ENCODE results near the gene KRTAP4-1.

Gene KRTAP4-1

DNA sequence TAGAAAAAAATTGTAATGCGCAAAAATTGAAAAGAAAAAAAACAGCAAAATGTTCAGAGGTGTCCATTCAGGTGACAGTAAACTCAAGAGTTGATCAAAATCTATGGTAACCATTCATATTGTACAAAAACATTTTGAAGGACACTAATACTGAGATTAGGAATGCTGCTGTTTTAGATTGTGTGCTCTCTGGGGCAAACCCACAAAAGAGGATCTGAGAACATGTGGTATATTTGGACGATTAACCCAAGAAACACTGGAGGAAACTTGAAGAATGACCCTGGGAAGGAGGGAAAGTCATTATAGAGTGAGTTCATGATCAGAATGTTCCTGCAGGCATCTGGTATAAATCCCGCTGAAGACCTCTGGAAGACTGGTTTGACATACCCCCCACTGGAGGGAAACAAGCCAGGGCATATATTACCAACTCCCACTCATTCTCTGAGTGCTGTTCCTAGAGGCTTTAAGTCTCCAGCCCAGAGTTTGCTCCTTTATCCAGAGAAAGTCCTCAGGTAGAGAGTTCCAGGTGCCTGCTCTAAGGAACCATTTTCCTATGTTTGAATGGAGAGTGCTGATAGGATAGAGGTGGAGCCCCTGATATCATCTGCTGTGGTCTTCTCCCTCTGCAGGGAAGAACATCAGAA lies 7.8 kb downstream of the KRTAP4-1 start:
- Histone ChIP-seq H3K4me3 (ENCODE audit: severe bottlenecking) (no peak overlapping the region), H3K4me1 (ENCODE audit: insufficient read depth, poor library complexity, severe bottlenecking) (no peaks in the 10 kb centered on the region), H3K9me3 (ENCODE audit: severe bottlenecking) (no peaks in the 10 kb centered on the region), H3K27me3 (ENCODE audit: insufficient read depth, poor library complexity, severe bottlenecking) (no peaks in the 10 kb centered on the region), H3K36me3 (ENCODE audit: low read depth) (no peaks in the 10 kb centered on the region), H3K27ac (ENCODE audit: poor library complexity, severe bottlenecking) (no peak overlapping the region)
- ATAC-seq (ENCODE audit: low read depth) (no peak), DNase-seq (ENCODE audit: low spot score) (no peak)
- TF ChIP-seq CTCF (IDR thresholded peaks at IDR 0.05; ENCODE audit: poor library complexity, severe bottlenecking): no peak

GRCh38 chr17:41171886-41172285 lies 12.8 kb downstream of the KRTAP4-1 start:
- Histone ChIP-seq H3K4me1 (ENCODE audit: insufficient read depth, poor library complexity, severe bottlenecking) (no peaks in the 10 kb centered on the region), H3K4me3 (ENCODE audit: severe bottlenecking) (no peak overlapping the region)

DNA sequence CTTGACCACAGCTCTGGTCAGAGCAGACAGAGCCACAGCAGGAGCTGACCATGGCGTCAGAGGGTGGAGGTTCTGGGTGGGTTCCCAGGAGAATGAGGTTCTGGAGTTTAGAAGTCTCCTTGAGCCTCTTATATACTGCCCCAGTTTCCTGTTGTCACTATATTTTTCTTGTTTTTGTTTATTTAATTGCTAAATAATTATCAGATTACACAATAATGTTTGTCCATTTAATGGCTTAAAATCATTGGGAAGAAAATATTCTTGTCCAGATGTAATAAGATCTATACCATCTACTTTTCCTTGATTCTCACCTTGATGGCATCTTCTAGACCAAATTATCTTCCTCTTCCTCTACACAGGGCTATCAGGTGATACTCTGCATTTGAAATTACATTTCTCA lies 16.6 kb downstream of the KRTAP4-1 start, which contains the start of gene KRTAP4-3:
TSS of gene KRTAP4-3 (minus strand) at position 101 of the 400 bp plus-strand sequence. CDS start at position 52, 49 bp downstream.
- DNase-seq (ENCODE audit: low spot score) (no peak), ATAC-seq (ENCODE audit: low read depth) (no peak)
- Histone ChIP-seq H3K4me3 (ENCODE audit: severe bottlenecking) (no peak within 1 kb of the TSS), H3K27me3 (ENCODE audit: insufficient read depth, poor library complexity, severe bottlenecking) (no peaks in the 10 kb centered on the region), H3K27ac (ENCODE audit: poor library complexity, severe bottlenecking) (no peak within 1 kb of the TSS), H3K4me1 (ENCODE audit: insufficient read depth, poor library complexity, severe bottlenecking) (no peaks in the 10 kb centered on the region), H3K9me3 (ENCODE audit: severe bottlenecking) (no peaks in the 10 kb centered on the region), H3K36me3 (ENCODE audit: low read depth) (no peaks in the 10 kb centered on the region)
- no peak for TF ChIP-seq CTCF (IDR thresholded peaks at IDR 0.05; ENCODE audit: poor library complexity, severe bottlenecking)

More at GRCh38 chr17:41171886-41172285, 12.8 kb downstream of the KRTAP4-1 start:
- Histone ChIP-seq H3K9me3 (ENCODE audit: severe bottlenecking) (no peaks in the 10 kb centered on the region), H3K27me3 (ENCODE audit: insufficient read depth, poor library complexity, severe bottlenecking) (no peaks in the 10 kb centered on the region), H3K27ac (ENCODE audit: poor library complexity, severe bottlenecking) (no peak overlapping the region), H3K36me3 (ENCODE audit: low read depth) (no peaks in the 10 kb centered on the region)
- no peak for TF ChIP-seq CTCF (IDR thresholded peaks at IDR 0.05; ENCODE audit: poor library complexity, severe bottlenecking)
- ATAC-seq (ENCODE audit: low read depth): no peak
- no peak for DNase-seq (ENCODE audit: low spot score)

DNA sequence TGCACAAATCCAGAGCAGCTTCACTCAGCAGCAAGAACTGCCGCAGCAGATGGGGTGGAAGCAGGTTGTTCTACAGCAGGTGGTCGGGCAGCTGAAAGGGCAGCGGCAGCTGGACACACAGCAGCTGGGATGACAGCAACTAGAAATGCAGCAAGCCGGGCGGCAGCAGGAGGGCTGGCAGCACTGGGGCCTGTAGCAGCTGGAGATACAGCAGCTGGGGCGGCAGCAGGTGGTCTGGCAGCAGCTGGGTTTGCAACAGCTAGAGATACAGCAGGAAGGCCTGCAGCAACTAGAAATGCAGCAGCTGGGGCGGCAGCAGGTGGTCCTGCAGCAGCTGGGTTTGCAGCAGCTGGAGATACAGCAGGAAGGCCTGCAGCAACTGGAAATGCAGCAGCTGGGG lies 17.1 kb downstream of the KRTAP4-1 start:
- Histone ChIP-seq H3K27me3 (ENCODE audit: insufficient read depth, poor library complexity, severe bottlenecking) (no peaks in the 10 kb centered on the region), H3K4me1 (ENCODE audit: insufficient read depth, poor library complexity, severe bottlenecking) (no peaks in the 10 kb centered on the region), H3K36me3 (ENCODE audit: low read depth) (no peaks in the 10 kb centered on the region), H3K9me3 (ENCODE audit: severe bottlenecking) (no peaks in the 10 kb centered on the region), H3K27ac (ENCODE audit: poor library complexity, severe bottlenecking) (no peak overlapping the region), H3K4me3 (ENCODE audit: severe bottlenecking) (no peak overlapping the region)
- DNase-seq (ENCODE audit: low spot score): no peak
- no peak for ATAC-seq (ENCODE audit: low read depth)
- TF ChIP-seq CTCF (IDR thresholded peaks at IDR 0.05; ENCODE audit: poor library complexity, severe bottlenecking): no peak

DNA sequence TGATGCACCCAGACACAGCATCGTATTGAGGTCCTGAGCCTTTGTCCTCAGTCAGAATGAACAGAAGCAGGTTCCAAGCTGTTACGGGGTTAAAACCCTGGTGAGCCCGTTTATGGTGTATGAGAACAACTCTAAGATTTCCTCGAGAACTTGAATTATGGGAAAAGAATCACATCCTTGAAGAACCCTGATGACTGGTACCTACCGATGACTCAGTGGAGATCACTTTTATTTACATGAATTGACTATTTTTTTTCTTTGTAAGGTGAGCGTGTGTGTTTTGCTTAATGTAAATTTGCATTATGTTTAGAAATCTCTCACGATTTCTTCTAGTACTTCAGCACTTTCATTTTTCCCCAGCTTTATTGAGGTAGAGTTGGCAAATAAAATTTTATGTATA lies 20.9 kb downstream of the KRTAP4-1 start:
- H3K4me3 ChIP-seq (ENCODE audit: severe bottlenecking): no peak overlapping the region
- no peaks in the 10 kb centered on the region for H3K4me1 ChIP-seq (ENCODE audit: insufficient read depth, poor library complexity, severe bottlenecking)
- DNase-seq (ENCODE audit: low spot score) (no peak), ATAC-seq (ENCODE audit: low read depth) (no peak)
- H3K27me3 ChIP-seq (ENCODE audit: insufficient read depth, poor library complexity, severe bottlenecking): no peaks in the 10 kb centered on the region
- H3K27ac ChIP-seq (ENCODE audit: poor library complexity, severe bottlenecking): no peak overlapping the region
- H3K9me3 ChIP-seq (ENCODE audit: severe bottlenecking): no peaks in the 10 kb centered on the region
- TF ChIP-seq CTCF (IDR thresholded peaks at IDR 0.05; ENCODE audit: poor library complexity, severe bottlenecking): no peak
- H3K36me3 ChIP-seq (ENCODE audit: low read depth): no peaks in the 10 kb centered on the region

All from RWPE2 (cell line).